Measurements from ENCODE around the gene CETP. TPM values are rescaled to one million over a fixed set of nuclear protein-coding genes. Genes with fewer than 3 reads are reported as not detected.

CETP gene
- total and polyA plus RNA-seq, 9 of the 15 experiments (the other 6 are each of a cell fraction or from before 2014, with no cell fraction given) = 0.07 to 0.11 TPM; not detected in 7

DNA sequence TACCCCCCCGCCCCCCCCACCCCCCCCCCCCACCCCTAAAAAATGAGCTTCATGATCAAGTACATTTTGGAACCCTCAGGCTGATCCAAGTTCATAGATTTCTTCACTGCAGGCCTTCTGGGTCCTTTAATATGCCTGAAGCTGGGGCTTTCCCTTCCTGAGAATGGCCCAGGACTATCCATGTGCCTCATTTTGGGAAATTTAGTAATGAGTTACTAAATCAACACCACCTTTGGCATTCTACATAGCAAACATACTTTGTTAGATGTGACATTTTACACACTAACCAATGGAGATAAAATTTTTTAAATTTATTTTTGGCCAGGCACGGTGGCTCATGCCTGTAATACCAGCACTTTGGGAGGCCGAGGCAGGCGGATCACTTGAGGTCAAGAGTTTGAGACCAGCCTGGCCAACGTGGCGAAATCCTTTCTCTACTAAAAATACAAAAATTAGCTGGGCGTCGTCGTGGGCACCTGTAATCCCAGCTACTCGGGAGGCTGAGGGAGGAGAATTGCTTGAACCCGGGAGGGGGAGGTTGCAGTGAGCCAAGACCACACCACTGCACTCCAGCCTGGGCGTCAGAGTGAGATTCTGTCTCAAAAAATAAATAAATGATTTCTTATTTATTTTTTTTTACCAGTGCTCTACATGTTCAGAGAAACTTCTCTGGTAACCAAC lies 15.8 kb upstream of the CETP start (continued):
- no peak for TF ChIP-seq ZNF217 (CRISPR knock-in tag; IDR thresholded peaks at IDR 0.05)
- TF ChIP-seq BRCA1 (IDR thresholded peaks at IDR 0.05) = no peak
- no peak for TF ChIP-seq BRCA1 (CRISPR knock-in tag; IDR thresholded peaks at IDR 0.05)
- TF ChIP-seq DNMT1 (IDR thresholded peaks at IDR 0.05) = 0 out of 2 replicates have a peak, but pooled peaks have one; percentile 35
- TF ChIP-seq NR2F6 (CRISPR knock-in tag; IDR thresholded peaks at IDR 0.05) = no peak
- TF ChIP-seq, protein P1, sequence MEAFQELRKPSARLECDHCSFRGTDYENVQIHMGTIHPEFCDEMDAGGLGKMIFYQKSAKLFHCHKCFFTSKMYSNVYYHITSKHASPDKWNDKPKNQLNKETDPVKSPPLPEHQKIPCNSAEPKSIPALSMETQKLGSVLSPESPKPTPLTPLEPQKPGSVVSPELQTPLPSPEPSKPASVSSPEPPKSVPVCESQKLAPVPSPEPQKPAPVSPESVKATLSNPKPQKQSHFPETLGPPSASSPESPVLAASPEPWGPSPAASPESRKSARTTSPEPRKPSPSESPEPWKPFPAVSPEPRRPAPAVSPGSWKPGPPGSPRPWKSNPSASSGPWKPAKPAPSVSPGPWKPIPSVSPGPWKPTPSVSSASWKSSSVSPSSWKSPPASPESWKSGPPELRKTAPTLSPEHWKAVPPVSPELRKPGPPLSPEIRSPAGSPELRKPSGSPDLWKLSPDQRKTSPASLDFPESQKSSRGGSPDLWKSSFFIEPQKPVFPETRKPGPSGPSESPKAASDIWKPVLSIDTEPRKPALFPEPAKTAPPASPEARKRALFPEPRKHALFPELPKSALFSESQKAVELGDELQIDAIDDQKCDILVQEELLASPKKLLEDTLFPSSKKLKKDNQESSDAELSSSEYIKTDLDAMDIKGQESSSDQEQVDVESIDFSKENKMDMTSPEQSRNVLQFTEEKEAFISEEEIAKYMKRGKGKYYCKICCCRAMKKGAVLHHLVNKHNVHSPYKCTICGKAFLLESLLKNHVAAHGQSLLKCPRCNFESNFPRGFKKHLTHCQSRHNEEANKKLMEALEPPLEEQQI (IDR thresholded peaks at IDR 0.05) = no peak
- TF ChIP-seq ZNF561 (CRISPR knock-in tag; conservative IDR thresholded peaks at IDR 0.05) = no peak
- no peak for TF ChIP-seq POLR3A (IDR thresholded peaks at IDR 0.05; ENCODE audit: borderline replicate concordance, extremely low read depth, insufficient read depth, insufficient read length)
- TF ChIP-seq, protein P2, sequence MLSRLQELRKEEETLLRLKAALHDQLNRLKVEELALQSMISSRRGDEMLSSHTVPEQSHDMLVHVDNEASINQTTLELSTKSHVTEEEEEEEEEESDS (CRISPR knock-in tag; IDR thresholded peaks at IDR 0.05) = no peak
- no peak for TF ChIP-seq NRF1 (conservative IDR thresholded peaks at IDR 0.05 in 1 of 2, IDR thresholded peaks at IDR 0.05 in 1 of 2)
- peak; percentile 37; the same call in 1 of the 2 replicates for TF ChIP-seq POLR2G (IDR thresholded peaks at IDR 0.05; ENCODE audit: low read depth, low read length)
- TF ChIP-seq SOX6 (IDR thresholded peaks at IDR 0.05) = no peak
- no peak for TF ChIP-seq ETS2 (tag; IDR thresholded peaks at IDR 0.05; ENCODE audit: borderline replicate concordance, poor library complexity, severe bottlenecking)
- TF ChIP-seq MAFF (IDR thresholded peaks at IDR 0.05; ENCODE audit: low read length) = no peak
- TF ChIP-seq, protein P3, sequence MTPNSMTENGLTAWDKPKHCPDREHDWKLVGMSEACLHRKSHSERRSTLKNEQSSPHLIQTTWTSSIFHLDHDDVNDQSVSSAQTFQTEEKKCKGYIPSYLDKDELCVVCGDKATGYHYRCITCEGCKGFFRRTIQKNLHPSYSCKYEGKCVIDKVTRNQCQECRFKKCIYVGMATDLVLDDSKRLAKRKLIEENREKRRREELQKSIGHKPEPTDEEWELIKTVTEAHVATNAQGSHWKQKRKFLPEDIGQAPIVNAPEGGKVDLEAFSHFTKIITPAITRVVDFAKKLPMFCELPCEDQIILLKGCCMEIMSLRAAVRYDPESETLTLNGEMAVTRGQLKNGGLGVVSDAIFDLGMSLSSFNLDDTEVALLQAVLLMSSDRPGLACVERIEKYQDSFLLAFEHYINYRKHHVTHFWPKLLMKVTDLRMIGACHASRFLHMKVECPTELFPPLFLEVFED (CRISPR knock-in tag; conservative IDR thresholded peaks at IDR 0.05) = 0 out of 2 replicates have a peak, but pooled peaks have one; percentile 28
- no peak for TF ChIP-seq ZNF57 (CRISPR knock-in tag; IDR thresholded peaks at IDR 0.05)
- no peak for TF ChIP-seq ZNF785 (CRISPR knock-in tag; IDR thresholded peaks at IDR 0.05)
- TF ChIP-seq DIDO1 (tag; IDR thresholded peaks at IDR 0.05; ENCODE audit: low read depth) = no peak
- peak; percentile 22; the same call in 1 of the 2 replicates for TF ChIP-seq POLR2AphosphoS2 (IDR thresholded peaks at IDR 0.05; ENCODE audit: low read length)
- no peak for TF ChIP-seq ZC3H8 (IDR thresholded peaks at IDR 0.05)
- TF ChIP-seq, protein P4, sequence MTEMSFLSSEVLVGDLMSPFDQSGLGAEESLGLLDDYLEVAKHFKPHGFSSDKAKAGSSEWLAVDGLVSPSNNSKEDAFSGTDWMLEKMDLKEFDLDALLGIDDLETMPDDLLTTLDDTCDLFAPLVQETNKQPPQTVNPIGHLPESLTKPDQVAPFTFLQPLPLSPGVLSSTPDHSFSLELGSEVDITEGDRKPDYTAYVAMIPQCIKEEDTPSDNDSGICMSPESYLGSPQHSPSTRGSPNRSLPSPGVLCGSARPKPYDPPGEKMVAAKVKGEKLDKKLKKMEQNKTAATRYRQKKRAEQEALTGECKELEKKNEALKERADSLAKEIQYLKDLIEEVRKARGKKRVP (CRISPR knock-in tag; IDR thresholded peaks at IDR 0.05) = no peak
- TF ChIP-seq, protein P5, sequence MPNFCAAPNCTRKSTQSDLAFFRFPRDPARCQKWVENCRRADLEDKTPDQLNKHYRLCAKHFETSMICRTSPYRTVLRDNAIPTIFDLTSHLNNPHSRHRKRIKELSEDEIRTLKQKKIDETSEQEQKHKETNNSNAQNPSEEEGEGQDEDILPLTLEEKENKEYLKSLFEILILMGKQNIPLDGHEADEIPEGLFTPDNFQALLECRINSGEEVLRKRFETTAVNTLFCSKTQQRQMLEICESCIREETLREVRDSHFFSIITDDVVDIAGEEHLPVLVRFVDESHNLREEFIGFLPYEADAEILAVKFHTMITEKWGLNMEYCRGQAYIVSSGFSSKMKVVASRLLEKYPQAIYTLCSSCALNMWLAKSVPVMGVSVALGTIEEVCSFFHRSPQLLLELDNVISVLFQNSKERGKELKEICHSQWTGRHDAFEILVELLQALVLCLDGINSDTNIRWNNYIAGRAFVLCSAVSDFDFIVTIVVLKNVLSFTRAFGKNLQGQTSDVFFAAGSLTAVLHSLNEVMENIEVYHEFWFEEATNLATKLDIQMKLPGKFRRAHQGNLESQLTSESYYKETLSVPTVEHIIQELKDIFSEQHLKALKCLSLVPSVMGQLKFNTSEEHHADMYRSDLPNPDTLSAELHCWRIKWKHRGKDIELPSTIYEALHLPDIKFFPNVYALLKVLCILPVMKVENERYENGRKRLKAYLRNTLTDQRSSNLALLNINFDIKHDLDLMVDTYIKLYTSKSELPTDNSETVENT (CRISPR knock-in tag; IDR thresholded peaks at IDR 0.05) = no peak

All from K562 (cell line).